SK-N-SH (cell line): Measurements from ENCODE around the gene HSD11B1. TPM values are rescaled to one million over a fixed set of nuclear protein-coding genes. Genes with fewer than 3 reads are reported as not detected.

ENCODE experiments used
- CTCF ChIA-PET: fragments of 300-600, 350-600 bp; formaldehyde crosslinking; extraction: SDS; loops from one replicate; lab custom pipeline; 2021; lab: Yijun Ruan, JAX
- POLR2A ChIA-PET: fragments of 350-600 bp; sonication (Branson Sonifier 250); formaldehyde crosslinking; extraction: SDS; loops from one replicate; lab custom pipeline; 2020; ENCODE audit warnings: antibody characterized with exemption, inconsistent platforms; lab: Yijun Ruan, JAX
- DNase-seq: peaks from one replicate; pipeline ENCODE4 v3.0.0; 2012
- H2AFZ ChIP-seq: fragments of 200-600 bp; sonication (generic); 2 replicates; pipeline ENCODE4 v1.8.1; 2016; ENCODE audit warnings: antibody characterized with exemption, mild to moderate bottlenecking, low read depth
- H3F3A ChIP-seq: fragments of 200-600 bp; sonication (generic); replicated peaks from 2 replicates; pipeline ENCODE3; 2016; ENCODE audit warnings: antibody characterized with exemption, mild to moderate bottlenecking; ENCODE audit not compliant: insufficient read depth
- H3K27ac ChIP-seq, 2 experiments: fragments of 200-500 bp in 1 of 2; fragments of 200-600 bp in 1 of 2; sonication (Bioruptor generic) in 1 of 2; sonication (generic), shearing (Covaris generic) in 1 of 2; 2 replicates each; pipeline versions ENCODE4 v1.5.1 to v1.6.1; 2014 to 2016; ENCODE audit warnings: low read depth in 2 of 2, inconsistent platforms in 1 of 2, low read length in 1 of 2, mild to moderate bottlenecking in 1 of 2, mixed read lengths in 1 of 2
- H3K27me3 ChIP-seq: fragments of 200-600 bp; sonication (generic), shearing (Covaris generic); 2 replicates; pipeline ENCODE4 v1.6.1; 2016; ENCODE audit warnings: mixed run types; ENCODE audit not compliant: insufficient read depth
- H3K36me3 ChIP-seq, 2 experiments: fragments of 200-500 bp in 1 of 2; fragments of 200-600 bp in 1 of 2; sonication (Bioruptor generic) in 1 of 2; sonication (generic) in 1 of 2; replicated peaks in 1 of 2; 2 replicates each; pipeline versions ENCODE3 to v1.5.1; 2014 to 2016; ENCODE audit warnings: low read length in 1 of 2, mild to moderate bottlenecking in 1 of 2; ENCODE audit not compliant: insufficient read depth in 2 of 2, control insufficient read depth in 1 of 2
- H3K4me1 ChIP-seq, 2 experiments: fragments of 200-500 bp in 1 of 2; fragments of 200-600 bp in 1 of 2; sonication (Bioruptor generic) in 1 of 2; sonication (generic), shearing (Covaris generic) in 1 of 2; 2 replicates each; pipeline versions ENCODE4 v1.5.1 to v1.6.1; 2014 to 2016; ENCODE audit warnings: low read depth in 1 of 2, low read length in 1 of 2, mixed run types in 1 of 2; ENCODE audit not compliant: insufficient read depth in 2 of 2, control insufficient read depth in 1 of 2
- H3K4me2 ChIP-seq: fragments of 200-600 bp; sonication (generic), shearing (Covaris generic); 2 replicates; pipeline ENCODE4 v1.6.1; 2017; ENCODE audit warnings: mixed run types
- H3K4me3 ChIP-seq, 2 experiments: fragments of 200-500 bp in 1 of 2; fragments of 200-600 bp in 1 of 2; sonication (Bioruptor generic) in 1 of 2; sonication (generic), shearing (Covaris generic) in 1 of 2; 2 replicates each; pipeline versions ENCODE4 v1.5.1 to v1.8.1; 2014 to 2016; ENCODE audit warnings: low read depth in 2 of 2, inconsistent platforms in 1 of 2, low read length in 1 of 2, mild to moderate bottlenecking in 1 of 2, mixed read lengths in 1 of 2, moderate library complexity in 1 of 2
- H3K79me2 ChIP-seq: fragments of 200-600 bp; sonication (generic); 2 replicates; pipeline ENCODE4 v1.8.1; 2017; ENCODE audit warnings: mild to moderate bottlenecking; ENCODE audit not compliant: insufficient read depth
- H3K9ac ChIP-seq: fragments of 200-600 bp; sonication (generic); 2 replicates; pipeline ENCODE4 v1.6.1; 2017; ENCODE audit warnings: mixed run types
- H3K9me2 ChIP-seq: fragments of 200-600 bp; sonication (generic); 2 replicates; pipeline ENCODE4 v1.6.1; 2017; ENCODE audit warnings: mixed run types
- H3K9me3 ChIP-seq: fragments of 200-600 bp; sonication (generic); 2 replicates; pipeline ENCODE4 v1.6.1; 2017; ENCODE audit warnings: mixed run types, mild to moderate bottlenecking, moderate library complexity
- H4K20me1 ChIP-seq: fragments of 200-600 bp; sonication (generic); 2 replicates; pipeline ENCODE4 v1.6.1; 2017; ENCODE audit warnings: mild to moderate bottlenecking, mixed run types; ENCODE audit not compliant: insufficient read depth
- CTCF ChIP-seq: fragments of 200-600 bp; sonication (generic); IDR thresholded peaks from 2 replicates; pipeline ENCODE4 v1.6.1; 2017; ENCODE audit warnings: antibody characterized with exemption, mild to moderate bottlenecking, moderate library complexity
- EP300 ChIP-seq, 2 experiments: IDR thresholded peaks; 2 replicates each; pipeline versions ENCODE4 v1.4.0 to v1.6.1; 2012; ENCODE audit warnings: borderline replicate concordance in 1 of 2, low read depth in 1 of 2, low read length in 1 of 2
- EZH2phosphoT487 ChIP-seq: fragments of 200-600 bp; sonication (generic); IDR thresholded peaks from 2 replicates; pipeline ENCODE4 v1.6.1; 2017; ENCODE audit warnings: low read depth, mixed run types, mild to moderate bottlenecking, antibody characterized with exemption, moderate library complexity, borderline replicate concordance
- FOSL2 ChIP-seq: IDR thresholded peaks from 2 replicates; pipeline ENCODE4 v1.4.0; 2012; ENCODE audit warnings: low read depth, mild to moderate bottlenecking, moderate library complexity, borderline replicate concordance
- JUND ChIP-seq: IDR thresholded peaks from 2 replicates; pipeline ENCODE4 v1.4.0; 2012
- MEF2A ChIP-seq: IDR thresholded peaks from 2 replicates; pipeline ENCODE4 v1.4.0; 2012; ENCODE audit warnings: low read depth, borderline replicate concordance
- MXI1 ChIP-seq: IDR thresholded peaks from 2 replicates; pipeline ENCODE4 v1.6.1; 2012; ENCODE audit warnings: mild to moderate bottlenecking, low read depth, low read length, improper control_type of control experiment
- NFIC ChIP-seq: IDR thresholded peaks from 2 replicates; pipeline ENCODE4 v1.4.0; 2012; ENCODE audit warnings: borderline replicate concordance
- NRF1 ChIP-seq: IDR thresholded peaks from 2 replicates; pipeline ENCODE4 v1.6.1; 2012; ENCODE audit warnings: low read depth, mild to moderate bottlenecking, low read length
- RXRA ChIP-seq: IDR thresholded peaks from 2 replicates; pipeline ENCODE4 v1.4.0; 2012; ENCODE audit warnings: low read depth, mild to moderate bottlenecking, borderline replicate concordance
- SIN3A ChIP-seq: IDR thresholded peaks from 2 replicates; pipeline ENCODE4 v1.6.1; 2012; ENCODE audit warnings: low read depth, mild to moderate bottlenecking, low read length, moderate library complexity, borderline replicate concordance
- SMC3 ChIP-seq: IDR thresholded peaks from 2 replicates; pipeline ENCODE4 v1.6.1; 2012; ENCODE audit warnings: low read depth, low read length, improper control_type of control experiment
- TCF12 ChIP-seq: IDR thresholded peaks from 2 replicates; pipeline ENCODE4 v1.4.0; 2012
- WGBS: methylation state at CpG from one replicate; pipeline ENCODE4 v1.1.6; 2017; ENCODE audit warnings: low lambda C conversion rate; 5-methylcytosine and 5-hydroxymethylcytosine counted together
- polyA plus RNA-seq, 3 experiments: library from polyadenylated mRNA; depleted of rRNA; stranded (reverse); fragments of >200 nt; gene quantifications; 2 replicates each; pipeline ENCODE4 v1.2.3, GENCODE V29; 2012
- TF ChIP-seq, protein P1 (sequence below): IDR thresholded peaks from 2 replicates; pipeline ENCODE4; 2012

HSD11B1 gene
- polyA plus RNA-seq, 1 of the 3 experiments (the other 2 are of a cell fraction), result 0.23 TPM

- TF ChIP-seq TCF12, result no peak
- no peak for TF ChIP-seq SIN3A
- TF ChIP-seq EZH2phosphoT487, result no peak
These were observed 2.0 kb downstream of the HSD11B1 start (continued) for GRCh38 chr1:209706622-209707021.

GRCh38 chr1:209707308-209707707, 2.7 kb downstream of the HSD11B1 start:
- H3K9ac ChIP-seq, result no peak overlapping the region
- no peaks in the 10 kb centered on the region for H4K20me1 ChIP-seq
- H3K4me3 ChIP-seq, result no peak overlapping the region
- WGBS, result 36% methylated on average over 1 of the region's 1 CpG
- peak; percentile 63 for TF ChIP-seq JUND
- no peak for TF ChIP-seq SMC3
- TF ChIP-seq FOSL2, result peak; percentile 53
- peak; percentile 29; the same call in 1 of the 2 replicates for TF ChIP-seq NFIC
- TF ChIP-seq, protein P1, sequence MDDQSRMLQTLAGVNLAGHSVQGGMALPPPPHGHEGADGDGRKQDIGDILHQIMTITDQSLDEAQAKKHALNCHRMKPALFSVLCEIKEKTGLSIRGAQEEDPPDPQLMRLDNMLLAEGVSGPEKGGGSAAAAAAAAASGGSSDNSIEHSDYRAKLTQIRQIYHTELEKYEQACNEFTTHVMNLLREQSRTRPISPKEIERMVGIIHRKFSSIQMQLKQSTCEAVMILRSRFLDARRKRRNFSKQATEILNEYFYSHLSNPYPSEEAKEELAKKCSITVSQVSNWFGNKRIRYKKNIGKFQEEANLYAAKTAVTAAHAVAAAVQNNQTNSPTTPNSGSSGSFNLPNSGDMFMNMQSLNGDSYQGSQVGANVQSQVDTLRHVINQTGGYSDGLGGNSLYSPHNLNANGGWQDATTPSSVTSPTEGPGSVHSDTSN, result peak; percentile 58
- no peak for TF ChIP-seq CTCF
- no peak for TF ChIP-seq NRF1
- no peak for TF ChIP-seq SIN3A
- TF ChIP-seq EP300 (IDR thresholded peaks at IDR 0.05; ENCODE audit: borderline replicate concordance in 1 of 2, low read depth in 1 of 2, low read length in 1 of 2), result peak in 1 of 2 experiments; percentile 54; a peak in 1 of 4 replicates
- TF ChIP-seq MXI1, result no peak
- no peak for TF ChIP-seq MEF2A
- no peak for TF ChIP-seq RXRA
- TF ChIP-seq TCF12, result peak; percentile 59
- H3K9me3 ChIP-seq, result no peaks in the 10 kb centered on the region
- ChIA-PET CTCF (interaction anchor here (1.4 to 2.8 kb wide), 2 partner anchors 14 to 20 kb away, joined by 3 to 13 read pairs; no protein-coding TSS in a partner anchor), POLR2A (no interaction called here)
- H3K27ac ChIP-seq, result peak overlapping the region in 1 of 2 experiments; percentile 24; a peak in 1 of 4 replicates
- DNase-seq, result no peak
- H3K4me1 ChIP-seq, result peaks cover 0 to 13% of the 10 kb centered on the region in 2 experiments; a peak in 3 of 4 replicates
- H2AFZ ChIP-seq, result no peak overlapping the region
- H3K27me3 ChIP-seq, result no peaks in the 10 kb centered on the region
- H3K9me2 ChIP-seq, result no peaks in the 10 kb centered on the region
- H3K36me3 ChIP-seq, result no peaks in the 10 kb centered on the region
- no peaks in the 10 kb centered on the region for H3K79me2 ChIP-seq
- H3F3A ChIP-seq, result peaks cover 8% of the 10 kb centered on the region
- peak overlapping the region; percentile 12; the same call in 1 of the 2 replicates for H3K4me2 ChIP-seq
